Muscle layer of duodenum (tissue), 2 donors: Measurements from ENCODE around the gene ABCG1.

Experiments used
- H3K27ac ChIP-seq: one replicate; pipeline ENCODE4 v1.7.0; 2013; ENCODE audit warnings: mild to moderate bottlenecking, low read length
- H3K27me3 ChIP-seq: one replicate; pipeline ENCODE4 v1.7.0; 2013; ENCODE audit warnings: low read depth, mild to moderate bottlenecking, control low read depth, low read length
- H3K36me3 ChIP-seq, 2 donors: one replicate each; pipeline ENCODE4 v1.7.0; 2013; ENCODE audit warnings: low read length in 2 of 2, control low read depth in 1 of 2, mild to moderate bottlenecking in 1 of 2; ENCODE audit not compliant: insufficient read depth in 2 of 2, control insufficient read depth in 1 of 2
- H3K4me1 ChIP-seq, 2 donors: one replicate each; pipeline ENCODE4 v1.7.0; 2013; ENCODE audit warnings: low read length in 2 of 2, mild to moderate bottlenecking in 2 of 2, control low read depth in 1 of 2, moderate library complexity in 1 of 2; ENCODE audit not compliant: insufficient read depth in 2 of 2, control insufficient read depth in 1 of 2
- H3K4me3 ChIP-seq, 2 donors: one replicate each; pipeline ENCODE4 v1.7.0; 2013; ENCODE audit warnings: low read length in 2 of 2, low read depth in 1 of 2, mild to moderate bottlenecking in 1 of 2
- H3K9me3 ChIP-seq, 2 donors: one replicate each; pipeline ENCODE4 v1.7.0; 2013; ENCODE audit warnings: low read length in 2 of 2, control low read depth in 1 of 2, mild to moderate bottlenecking in 1 of 2; ENCODE audit not compliant: control insufficient read depth in 1 of 2
- donor health status: healthy.

Gene ABCG1

DNA sequence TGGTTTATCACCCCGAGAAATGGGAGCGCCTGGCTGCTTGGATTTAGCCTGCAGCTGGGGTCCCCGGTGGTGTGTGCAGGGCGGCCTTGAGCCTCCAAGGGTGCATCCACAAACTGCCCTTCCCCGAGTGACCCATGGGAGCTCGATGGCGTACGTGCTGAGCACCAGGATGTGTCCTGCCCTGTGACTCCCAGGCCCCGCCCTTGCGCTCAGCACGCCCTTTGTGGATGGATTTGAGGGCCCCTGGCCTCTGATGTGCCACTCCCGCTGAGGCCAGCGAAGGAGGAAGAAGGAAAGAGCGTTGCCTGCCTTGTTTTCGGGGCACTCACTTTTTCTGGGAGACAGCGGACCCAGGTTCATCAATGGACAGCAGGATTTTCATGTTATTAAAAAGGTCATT is 98.0 kb downstream of the ABCG1 start:
- Histone ChIP-seq H3K27ac (no peak overlapping the region), H3K27me3 (no peaks in the 10 kb centered on the region), H3K4me3 (no peak overlapping the region), H3K36me3 (no peaks in the 10 kb centered on the region), H3K4me1 (peaks cover 0 to 9% of the 10 kb centered on the region in 2 donors), H3K9me3 (no peaks in the 10 kb centered on the region)

DNA sequence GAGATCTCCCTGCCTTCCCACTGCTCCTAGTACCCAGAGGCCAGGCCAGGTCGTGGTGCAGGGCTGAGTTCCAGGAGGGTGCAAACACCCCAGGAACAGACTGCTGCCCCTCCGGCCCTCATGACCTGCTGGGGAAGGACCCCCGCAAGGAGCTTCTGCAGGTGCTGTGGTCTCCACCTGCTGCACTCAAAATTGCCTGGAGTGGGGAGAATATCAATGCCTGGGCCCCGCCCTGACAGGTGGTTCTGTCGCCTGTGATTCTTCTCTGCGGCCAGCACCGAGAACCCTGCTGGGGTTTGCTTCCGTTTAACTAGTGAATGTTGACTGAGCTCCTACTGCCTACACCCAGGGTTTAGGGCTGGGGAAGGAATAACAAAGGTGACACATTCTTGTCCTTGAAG is 98.4 kb downstream of the ABCG1 start:
- no peak overlapping the region for H3K27ac ChIP-seq
- no peak overlapping the region for H3K4me3 ChIP-seq

DNA sequence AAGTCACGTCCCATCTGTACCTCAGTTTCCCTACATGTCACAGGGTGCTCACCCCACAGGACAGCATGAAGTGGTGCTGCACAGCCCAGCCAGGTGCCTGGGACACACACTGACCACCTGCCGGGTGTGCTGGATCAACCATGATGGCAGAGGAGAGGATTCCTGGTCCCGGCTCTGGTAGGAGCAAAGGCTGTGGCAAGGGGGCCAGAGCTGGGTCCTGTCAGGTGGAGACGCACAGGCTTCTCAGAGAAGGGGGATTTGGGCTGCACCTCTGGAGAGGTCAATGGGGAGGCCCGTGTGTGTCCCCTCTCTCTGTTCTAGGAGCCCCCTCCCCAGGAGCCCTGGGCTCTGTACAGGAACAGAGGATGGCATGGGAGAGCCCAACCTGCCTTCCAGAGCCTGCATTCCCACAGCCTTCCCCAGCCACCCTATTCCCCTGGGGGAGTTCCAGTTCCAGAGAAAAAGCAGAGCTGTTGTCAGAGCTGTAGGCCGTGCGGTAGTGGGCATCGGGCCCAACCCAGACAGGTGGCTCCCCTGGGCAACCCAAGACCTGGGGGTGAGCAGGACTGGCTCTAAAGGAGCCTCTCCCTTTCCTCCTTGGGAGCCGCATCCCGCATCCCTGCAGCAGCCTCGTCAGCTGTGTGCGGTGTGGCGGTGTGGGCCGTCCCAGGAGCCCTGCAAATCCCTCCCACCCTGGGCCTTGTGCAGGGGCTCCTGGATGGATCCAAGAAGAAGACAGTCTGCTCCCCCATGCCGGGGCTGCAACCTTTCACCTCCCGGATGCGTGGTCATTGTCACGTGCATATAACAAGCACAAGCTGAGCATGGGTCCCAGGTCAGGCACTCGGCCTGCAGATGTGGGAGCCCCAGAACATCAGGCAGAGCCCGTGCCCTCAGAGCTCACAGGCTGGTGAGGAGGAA is 99.1 kb downstream of the ABCG1 start:
- Histone ChIP-seq H3K4me3 (no peak overlapping the region), H3K9me3 (no peaks in the 10 kb centered on the region), H3K4me1 (peaks cover 0 to 7% of the 10 kb centered on the region in 2 donors), H3K27ac (no peak overlapping the region), H3K27me3 (no peaks in the 10 kb centered on the region), H3K36me3 (no peaks in the 10 kb centered on the region)

More for the DNA sequence above, 98.4 kb downstream of the ABCG1 start:
- Histone ChIP-seq H3K9me3 (no peaks in the 10 kb centered on the region), H3K27me3 (no peaks in the 10 kb centered on the region), H3K36me3 (no peaks in the 10 kb centered on the region), H3K4me1 (peaks cover 0 to 9% of the 10 kb centered on the region in 2 donors)

DNA sequence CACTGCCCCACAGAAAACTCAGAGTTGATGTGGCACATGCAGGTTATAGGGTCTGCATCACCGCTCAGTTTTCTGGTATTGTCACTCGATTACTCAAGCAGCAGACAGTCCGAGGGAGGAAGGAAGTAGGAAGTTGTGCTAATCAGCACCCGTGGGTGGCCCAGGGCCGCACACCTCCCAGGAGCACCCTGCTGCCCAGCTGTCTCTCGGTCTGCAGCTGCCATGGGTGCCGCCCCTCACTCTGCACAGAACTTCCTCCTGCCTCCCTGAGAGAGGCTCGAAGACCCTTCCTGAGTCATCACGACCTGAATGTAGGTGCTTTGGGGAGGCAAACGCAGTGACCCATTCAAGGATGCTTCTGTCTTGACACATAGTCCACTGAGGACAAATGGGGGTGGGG is 100.4 kb downstream of the ABCG1 start:
- Histone ChIP-seq H3K27ac (no peak overlapping the region), H3K4me1 (peaks cover 0 to 6% of the 10 kb centered on the region in 2 donors), H3K27me3 (no peaks in the 10 kb centered on the region), H3K4me3 (no peak overlapping the region), H3K9me3 (no peaks in the 10 kb centered on the region), H3K36me3 (no peaks in the 10 kb centered on the region)

DNA sequence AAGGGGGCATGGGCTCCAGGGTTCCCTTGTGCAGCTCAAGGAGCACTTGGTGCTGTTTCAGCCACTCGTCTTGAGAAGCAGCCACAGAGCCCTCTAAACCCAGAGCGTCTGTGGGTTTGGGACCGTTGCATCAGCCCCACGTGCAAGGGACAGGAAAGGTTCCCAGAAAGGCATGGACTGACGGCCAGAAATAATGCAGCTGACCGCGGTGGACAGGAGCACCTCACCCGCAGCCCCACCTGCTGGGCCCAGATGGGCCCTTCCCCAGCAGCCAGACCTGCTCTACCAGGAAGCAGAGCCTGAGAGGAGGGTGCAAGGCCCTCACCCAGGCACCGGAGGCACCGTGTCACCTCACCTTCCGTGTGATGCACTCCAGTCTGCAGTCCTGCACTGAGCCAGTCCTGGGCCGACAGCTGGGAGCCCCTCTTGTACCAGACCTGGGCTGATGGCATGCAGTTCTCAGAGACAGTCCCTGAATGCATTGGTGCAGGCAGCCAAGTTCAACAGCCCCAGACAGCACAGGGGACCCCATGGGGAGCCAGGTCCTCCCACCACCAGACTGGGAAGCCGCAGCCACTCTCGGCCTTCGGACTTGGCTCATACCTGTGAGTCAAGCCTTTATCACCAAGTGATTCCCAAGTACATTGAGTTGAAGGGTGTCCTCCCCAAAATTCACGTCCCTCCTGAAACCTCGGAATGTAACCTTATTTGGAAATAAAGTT is 101.1 kb downstream of the ABCG1 start:
- Histone ChIP-seq H3K27me3 (no peaks in the 10 kb centered on the region), H3K4me3 (no peak overlapping the region), H3K27ac (no peak overlapping the region), H3K4me1 (peaks cover 0 to 3% of the 10 kb centered on the region in 2 donors), H3K36me3 (no peaks in the 10 kb centered on the region), H3K9me3 (no peaks in the 10 kb centered on the region)

DNA sequence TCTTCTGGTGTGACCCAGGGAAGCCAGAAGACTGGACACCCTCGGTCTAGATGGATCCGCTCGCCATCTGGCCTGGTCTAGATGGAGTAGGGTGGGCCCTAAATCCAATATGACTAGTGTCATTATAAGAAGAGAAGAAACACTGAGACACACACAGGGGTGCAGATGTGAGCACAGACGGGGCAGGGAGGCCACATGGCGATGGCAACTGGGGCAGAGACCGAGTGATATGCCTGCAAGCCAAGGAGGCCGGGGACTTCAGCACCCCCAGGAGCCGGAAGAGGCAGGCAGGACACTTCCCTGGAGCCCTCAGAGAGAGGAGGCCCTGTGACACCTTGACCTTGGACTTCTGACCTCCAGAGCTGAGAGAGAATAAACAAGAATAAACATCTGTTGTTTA is 101.9 kb downstream of the ABCG1 start:
- no peaks in the 10 kb centered on the region for H3K9me3 ChIP-seq
- H3K36me3 ChIP-seq, result no peaks in the 10 kb centered on the region
- no peaks in the 10 kb centered on the region for H3K4me1 ChIP-seq
- H3K27me3 ChIP-seq, result no peaks in the 10 kb centered on the region
- H3K27ac ChIP-seq, result no peak overlapping the region
- no peak overlapping the region for H3K4me3 ChIP-seq

DNA sequence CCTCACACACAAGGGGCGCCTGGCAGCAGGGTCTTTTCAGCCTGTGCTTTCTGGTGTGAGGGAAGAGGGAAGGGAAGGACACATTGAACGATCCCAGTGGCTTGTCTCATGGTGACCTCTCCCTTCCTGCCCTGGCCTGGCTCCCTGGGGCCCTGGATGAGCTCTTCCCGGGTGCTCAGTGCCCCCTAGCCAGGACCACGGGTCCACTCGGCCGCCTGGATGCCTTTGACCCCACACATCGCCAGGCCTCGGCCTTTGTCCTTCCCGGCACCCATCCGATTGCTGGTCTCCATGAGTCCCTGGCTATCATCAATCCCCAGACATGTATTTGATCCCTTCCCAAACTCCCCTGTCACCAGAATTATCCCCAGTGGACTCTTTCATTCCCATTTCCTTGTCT is 102.3 kb downstream of the ABCG1 start:
- no peak overlapping the region for H3K27ac ChIP-seq
- H3K4me1 ChIP-seq, result no peaks in the 10 kb centered on the region
- no peaks in the 10 kb centered on the region for H3K27me3 ChIP-seq

DNA sequence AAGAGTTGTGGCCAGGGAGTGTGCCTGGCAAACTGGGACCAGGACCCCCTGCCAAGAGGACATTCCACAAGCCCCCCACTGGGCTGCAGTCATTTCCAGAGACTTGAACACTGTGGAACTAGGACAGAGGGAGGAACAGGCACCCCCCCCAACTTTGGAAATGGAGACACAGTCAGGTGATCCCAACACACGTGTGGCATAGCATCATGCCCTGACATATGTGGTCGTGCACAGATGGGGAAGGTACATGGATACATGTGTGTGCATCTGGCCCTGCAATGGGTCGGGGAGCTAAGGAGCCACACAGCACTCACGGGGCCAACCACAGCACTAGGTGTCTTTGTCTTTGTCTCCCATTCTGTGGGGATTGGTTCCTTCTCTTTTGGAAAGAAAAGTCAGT is 102.9 kb downstream of the ABCG1 start:
- Histone ChIP-seq H3K27ac (no peak overlapping the region), H3K4me3 (no peak overlapping the region), H3K27me3 (no peaks in the 10 kb centered on the region), H3K9me3 (no peaks in the 10 kb centered on the region), H3K36me3 (no peaks in the 10 kb centered on the region), H3K4me1 (no peaks in the 10 kb centered on the region)

More for the DNA sequence above, 102.3 kb downstream of the ABCG1 start:
- Histone ChIP-seq H3K36me3 (no peaks in the 10 kb centered on the region), H3K9me3 (no peaks in the 10 kb centered on the region), H3K4me3 (no peak overlapping the region)

DNA sequence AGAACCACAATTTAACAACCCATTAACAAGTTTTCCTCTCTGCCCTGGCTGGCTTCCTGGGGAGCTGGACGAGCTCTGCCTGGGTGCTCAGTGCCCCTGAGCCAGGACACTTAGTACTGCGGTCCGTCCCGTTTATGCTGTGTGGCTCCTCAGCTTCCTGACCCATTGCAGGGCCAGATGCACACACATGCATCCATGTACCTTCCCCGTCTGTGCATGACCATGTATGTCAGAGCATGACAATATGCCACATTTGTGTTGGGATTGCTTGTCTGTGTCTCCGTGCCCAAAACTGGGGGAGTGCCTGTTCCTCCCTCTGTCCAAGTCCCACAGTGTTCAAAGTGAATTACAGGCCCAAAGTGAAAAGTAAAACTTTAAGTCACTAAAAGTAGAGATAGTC is 106.0 kb downstream of the ABCG1 start:
- H3K4me3 ChIP-seq, result no peak overlapping the region
- no peaks in the 10 kb centered on the region for H3K4me1 ChIP-seq
- H3K27ac ChIP-seq, result no peak overlapping the region
- peaks cover 0 to 2% of the 10 kb centered on the region in 2 donors for H3K9me3 ChIP-seq
- no peaks in the 10 kb centered on the region for H3K27me3 ChIP-seq
- H3K36me3 ChIP-seq, result no peaks in the 10 kb centered on the region

DNA sequence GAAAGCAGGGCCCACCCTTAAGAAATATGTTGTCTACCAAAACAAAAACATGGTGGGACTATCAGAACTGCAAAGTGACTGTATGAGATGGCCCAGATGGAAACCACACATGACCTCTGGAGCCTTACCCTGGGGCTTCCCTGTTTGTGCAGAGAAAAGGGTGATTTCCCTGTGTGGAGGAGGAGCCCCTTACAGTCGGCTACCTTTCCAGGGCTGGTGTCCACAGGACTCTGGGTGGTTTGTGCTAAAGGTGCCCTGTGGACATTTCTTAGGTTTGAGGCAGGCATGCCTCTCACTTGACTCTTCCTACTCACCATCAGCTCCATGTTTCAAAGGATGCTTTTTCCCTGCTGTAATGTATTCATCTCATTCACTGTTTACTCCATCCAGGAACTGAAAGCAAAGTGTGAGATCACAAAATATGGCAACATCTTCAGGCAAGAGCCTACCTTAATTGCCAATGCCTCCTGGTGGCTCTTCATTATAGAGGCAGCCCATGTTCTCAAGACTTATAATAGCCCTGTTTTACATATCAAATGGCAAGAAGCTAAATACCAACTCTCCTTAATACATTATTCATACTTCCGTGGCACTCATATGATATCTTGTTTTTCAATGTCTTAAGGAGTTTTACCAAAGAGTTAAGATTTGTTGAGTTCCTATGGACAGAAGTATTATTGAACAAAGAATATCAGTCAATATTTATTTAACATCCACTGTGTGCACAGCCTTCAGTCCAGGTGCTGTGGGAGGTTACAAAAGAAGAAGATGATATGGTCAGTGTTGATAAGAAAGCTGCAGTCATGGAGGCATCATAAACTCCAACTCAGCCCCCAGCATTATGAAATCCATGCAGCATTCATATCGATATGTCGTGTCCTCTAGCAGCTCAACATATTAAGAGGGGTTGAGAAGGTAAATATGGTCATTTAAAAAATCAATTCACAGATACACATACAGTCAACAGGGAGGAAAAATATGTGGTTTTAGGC is 111.7 kb downstream of the ABCG1 start:
- H3K27ac ChIP-seq, result no peak overlapping the region
- H3K4me1 ChIP-seq, result no peaks in the 10 kb centered on the region
- no peaks in the 10 kb centered on the region for H3K36me3 ChIP-seq
- no peaks in the 10 kb centered on the region for H3K27me3 ChIP-seq
- H3K4me3 ChIP-seq, result no peak overlapping the region
- H3K9me3 ChIP-seq, result peaks cover 0 to 9% of the 10 kb centered on the region in 2 donors

DNA sequence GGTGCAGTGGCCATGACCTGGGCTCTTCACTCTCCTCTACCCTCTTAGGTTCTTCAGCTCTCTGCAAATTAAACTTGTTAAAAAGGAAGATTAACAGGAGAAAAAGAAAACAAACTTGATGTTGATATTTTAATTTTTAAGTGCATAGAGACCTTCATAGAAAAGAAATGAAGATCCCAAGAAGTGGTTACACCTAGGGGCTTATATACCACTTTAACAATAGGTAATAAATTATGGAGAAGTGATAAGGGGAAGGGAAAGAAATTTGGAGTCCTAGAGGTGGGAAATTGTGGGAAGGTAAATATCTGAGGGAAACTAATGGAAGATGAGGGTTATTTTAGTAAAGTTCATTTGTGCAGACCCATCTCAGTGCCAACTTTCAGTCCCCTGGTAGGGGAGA is 112.7 kb downstream of the ABCG1 start:
- Histone ChIP-seq H3K4me1 (peaks cover 0 to 4% of the 10 kb centered on the region in 2 donors), H3K36me3 (no peaks in the 10 kb centered on the region), H3K9me3 (peaks cover 0 to 9% of the 10 kb centered on the region in 2 donors), H3K4me3 (no peak overlapping the region), H3K27ac (no peak overlapping the region), H3K27me3 (no peaks in the 10 kb centered on the region)
